Ovary (tissue), 9 donors: ENCODE results near the gene PRSS27. TPM values are rescaled to one million over a fixed set of nuclear protein-coding genes. Genes with fewer than 3 reads are reported as not detected.

ENCODE experiments used
- DNase-seq, 5 donors: peaks; one replicate each; pipeline ENCODE4 v3.0.0-alpha.2; 2019 to 2020
- H3K27ac ChIP-seq, 2 donors: fragments of 200-600 bp; one replicate each; pipeline versions ENCODE4 v1.5.1 to v1.8.0; 2019 to 2022
- H3K27me3 ChIP-seq: fragments of 200-600 bp; one replicate; pipeline ENCODE4 v1.8.0; 2022
- H3K36me3 ChIP-seq: fragments of 200-600 bp; sonication (generic); one replicate; pipeline ENCODE4 v1.5.1; 2019
- H3K4me1 ChIP-seq: one replicate; pipeline ENCODE4 v1.8.1; 2013; ENCODE audit warnings: mild to moderate bottlenecking, moderate library complexity; ENCODE audit not compliant: insufficient read depth
- H3K4me3 ChIP-seq: fragments of 200-600 bp; sonication (generic); one replicate; pipeline ENCODE4 v1.5.1; 2017
- H3K9me3 ChIP-seq, 2 donors: fragments of 200-600 bp in 1 of 2; sonication (generic) in 1 of 2; one replicate each; pipeline versions ENCODE4 v1.5.1 to v1.8.1; 2013 to 2019; ENCODE audit warnings: mild to moderate bottlenecking in 1 of 2, moderate library complexity in 1 of 2
- EP300 ChIP-seq: sonication (generic); formaldehyde crosslinking; IDR thresholded peaks from one replicate; pipeline ENCODE4 v1.6.1; 2017; ENCODE audit warnings: antibody characterized with exemption
- POLR2A ChIP-seq: fragments of 450-650 bp; IDR thresholded peaks from one replicate; pipeline ENCODE4 v1.6.1; 2017; ENCODE audit warnings: antibody characterized with exemption, mild to moderate bottlenecking, moderate library complexity
- WGBS, 3 donors: extraction: QIAGEN DNeasy Blood & Tissue Kit in 1 of 3; methylation state at CpG; one replicate each; pipeline versions ENCODE4 v1.1.5 to v1.1.7; 2013 to 2017; 5-methylcytosine and 5-hydroxymethylcytosine counted together
- intact Hi-C, 4 donors: fragments of 100-400 bp; cut with DNase I; formaldehyde crosslinking; loops; one replicate each; pipeline versions ENCODE4 v1.11.0 to v1.15.1; 2022 to 2023
- polyA plus RNA-seq, 2 donors: library from polyadenylated mRNA; stranded (reverse); fragments of 200-250 nt in 1 of 2; fragments of 350-450 nt in 1 of 2; fragmentation: Illumina TruSeq in 1 of 2; extraction: RNeasy Lipid Tissue Mini Kit (QIAGEN cat#74804) in 1 of 2; gene quantifications; one replicate each; pipeline ENCODE4 v1.2.3, GENCODE V29; 2013 to 2014
- total RNA-seq, 7 donors: library from RNA; depleted of rRNA in 2 of 7; stranded (reverse); fragments of >200 nt in 2 of 7; fragmentation: NEBNext Ultra II Directional in 3 of 7; extraction: Animal tissue kit (Norgen Biotek cat#: 25700) in 3 of 7; gene quantifications; one replicate each; pipeline versions ENCODE4 v1.1.0 to v1.2.4, GENCODE V29; 2016 to 2023
- TF ChIP-seq, protein P1 (sequence below), 3 donors: fragments of 450-650 bp in 2 of 3; fragments of 200-600 bp in 1 of 3; IDR thresholded peaks; one replicate each; pipeline versions ENCODE4 v1.5.1 to v1.8.0; 2016 to 2022; ENCODE audit warnings: antibody characterized with exemption in 3 of 3, mild to moderate bottlenecking in 1 of 3
- donor health status: DM: no; HTN: no; CAD: no; lungs with moderate emphysema.
- donor health status: DM: no; HTN: no; CAD: no.
- donor health status: Bipolar disorder and iron deficiency.
- donor health status: DM: yes; HTN: yes; CAD: no.
- donor health status: DM: no; HTN: no; CAD: no.
- donor health status: DM: yes; HTN: yes; CAD: no.

The PRSS27 gene
- total and polyA plus RNA-seq, 9 donors, result 0.46 to 1.3 (median 1.1) TPM; not detected in 1

GRCh38 chr16:2713523-2713922 is 6.5 kb downstream of the PRSS27 start:
- H3K9me3 ChIP-seq, result no peaks in the 10 kb centered on the region
- H3K4me1 ChIP-seq, result peaks cover 1% of the 10 kb centered on the region
- WGBS, 3 donors, result 79 to 86% (median 81%) methylated on average over 14 of the region's 14 CpGs
- no peaks in the 10 kb centered on the region for H3K27me3 ChIP-seq
- H3K4me3 ChIP-seq, result no peak overlapping the region
- no peak for TF ChIP-seq EP300
- TF ChIP-seq, protein P1, sequence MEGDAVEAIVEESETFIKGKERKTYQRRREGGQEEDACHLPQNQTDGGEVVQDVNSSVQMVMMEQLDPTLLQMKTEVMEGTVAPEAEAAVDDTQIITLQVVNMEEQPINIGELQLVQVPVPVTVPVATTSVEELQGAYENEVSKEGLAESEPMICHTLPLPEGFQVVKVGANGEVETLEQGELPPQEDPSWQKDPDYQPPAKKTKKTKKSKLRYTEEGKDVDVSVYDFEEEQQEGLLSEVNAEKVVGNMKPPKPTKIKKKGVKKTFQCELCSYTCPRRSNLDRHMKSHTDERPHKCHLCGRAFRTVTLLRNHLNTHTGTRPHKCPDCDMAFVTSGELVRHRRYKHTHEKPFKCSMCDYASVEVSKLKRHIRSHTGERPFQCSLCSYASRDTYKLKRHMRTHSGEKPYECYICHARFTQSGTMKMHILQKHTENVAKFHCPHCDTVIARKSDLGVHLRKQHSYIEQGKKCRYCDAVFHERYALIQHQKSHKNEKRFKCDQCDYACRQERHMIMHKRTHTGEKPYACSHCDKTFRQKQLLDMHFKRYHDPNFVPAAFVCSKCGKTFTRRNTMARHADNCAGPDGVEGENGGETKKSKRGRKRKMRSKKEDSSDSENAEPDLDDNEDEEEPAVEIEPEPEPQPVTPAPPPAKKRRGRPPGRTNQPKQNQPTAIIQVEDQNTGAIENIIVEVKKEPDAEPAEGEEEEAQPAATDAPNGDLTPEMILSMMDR (IDR thresholded peaks at IDR 0.05), result no peak
- no peak for TF ChIP-seq POLR2A
- DNase-seq, result no peak
- no peaks in the 10 kb centered on the region for H3K36me3 ChIP-seq
- intact Hi-C loops, result loop anchor here in 1 of 4 donors (10.0 kb wide), 1 partner anchor 59 kb away; no protein-coding TSS in a partner anchor
- H3K27ac ChIP-seq, result no peak overlapping the region

GRCh38 chr16:2712546-2712945 is 7.5 kb downstream of the PRSS27 start:
- Histone ChIP-seq H3K9me3 (no peaks in the 10 kb centered on the region), H3K27me3 (no peaks in the 10 kb centered on the region), H3K27ac (no peak overlapping the region), H3K4me3 (no peak overlapping the region), H3K4me1 (peaks cover 1% of the 10 kb centered on the region), H3K36me3 (no peaks in the 10 kb centered on the region)
- TF ChIP-seq, protein P1 (IDR thresholded peaks at IDR 0.05), result no peak
- TF ChIP-seq EP300 (no peak), POLR2A (no peak)
- intact Hi-C loops, result loop anchor here in 1 of 4 donors (10.0 kb wide), 1 partner anchor 58 kb away; no protein-coding TSS in a partner anchor
- WGBS, 3 donors, result 72 to 78% (median 73%) methylated on average over 21 of the region's 21 CpGs
- DNase-seq, result no peak

- H3K4me3 ChIP-seq, result no peak overlapping the region
- no peak overlapping the region for H3K27ac ChIP-seq
- no peaks in the 10 kb centered on the region for H3K27me3 ChIP-seq
- H3K9me3 ChIP-seq, result no peaks in the 10 kb centered on the region
- WGBS, 3 donors, result 55 to 62% (median 58%) methylated on average over 13 to 14 of the region's 14 CpGs
- intact Hi-C loops, result loop anchor here in 1 of 4 donors (10.0 kb wide), 1 partner anchor 57 kb away; no protein-coding TSS in a partner anchor
- TF ChIP-seq POLR2A (no peak), EP300 (no peak)
- TF ChIP-seq, protein P1 (IDR thresholded peaks at IDR 0.05), result no peak
- H3K4me1 ChIP-seq, result peaks cover 1% of the 10 kb centered on the region
- no peaks in the 10 kb centered on the region for H3K36me3 ChIP-seq
- DNase-seq, result no peak
These were observed 8.0 kb downstream of the PRSS27 start for GRCh38 chr16:2712063-2712441.

GRCh38 chr16:2711370-2712062 is 8.5 kb downstream of the PRSS27 start:
- no peak for TF ChIP-seq EP300
- no peaks in the 10 kb centered on the region for H3K27me3 ChIP-seq
- no peak overlapping the region for H3K4me3 ChIP-seq
- no peaks in the 10 kb centered on the region for H3K36me3 ChIP-seq
- intact Hi-C loops, result loop anchor here in 1 of 4 donors (10.0 kb wide), 1 partner anchor 57 kb away; no protein-coding TSS in a partner anchor
- 30 to 43% (median 35%) methylated on average over 17 to 22 of the region's 22 CpGs for WGBS, 3 donors
- no peaks in the 10 kb centered on the region for H3K9me3 ChIP-seq
- H3K27ac ChIP-seq, result no peak overlapping the region
- peaks cover 1% of the 10 kb centered on the region for H3K4me1 ChIP-seq
- DNase-seq, result no peak

- Histone ChIP-seq H3K27ac (no peak overlapping the region), H3K9me3 (no peaks in the 10 kb centered on the region), H3K4me1 (peaks cover 1% of the 10 kb centered on the region), H3K27me3 (no peaks in the 10 kb centered on the region), H3K4me3 (no peak overlapping the region), H3K36me3 (no peaks in the 10 kb centered on the region)
- no peak for TF ChIP-seq POLR2A
- 47 to 50% (median 48%) methylated on average over 10 to 11 of the region's 11 CpGs for WGBS, 3 donors
- intact Hi-C loops, result loop anchor here in 1 of 4 donors (10.0 kb wide), 1 partner anchor 56 kb away; no protein-coding TSS in a partner anchor
- DNase-seq, result no peak
These were observed 9.3 kb downstream of the PRSS27 start for GRCh38 chr16:2710711-2711231.
